ENCODE results near the gene KMT2A. TPM values are rescaled to one million over a fixed set of nuclear protein-coding genes. Genes with fewer than 3 reads are reported as not detected.

KMT2A gene
- total and polyA plus RNA-seq, 10 of the 15 experiments (the other 5 are each of a cell fraction or from before 2014, with no cell fraction given), result 6.1 to 56.9 (median 25.4) TPM

GRCh38 chr11:118418766-118419165 lies 17.5 kb upstream of the KMT2A start:
- no peak for ATAC-seq
- POLR2A ChIA-PET, result interaction anchor here (1.1 kb wide), 1 partner anchor 10 kb away, joined by 3 read pairs; no protein-coding TSS in a partner anchor

More at GRCh38 chr11:118418766-118419165, 17.5 kb upstream of the KMT2A start:
- Histone ChIP-seq H3K27ac (ENCODE audit: control insufficient read depth, insufficient read depth) (no peak overlapping the region), H3K4me1 (ENCODE audit: control insufficient read depth, insufficient read depth, low read length) (no peaks in the 10 kb centered on the region), H4K20me1 (ENCODE audit: control insufficient read depth, insufficient read depth) (no peaks in the 10 kb centered on the region), H2AFZ (ENCODE audit: control insufficient read depth, low read depth, low read length) (no peak overlapping the region), H3K4me2 (ENCODE audit: control insufficient read depth, insufficient read depth) (no peak overlapping the region), H3K4me3 (no peak overlapping the region), H3K36me3 (ENCODE audit: control insufficient read depth in 2 of 2, insufficient read depth in 2 of 2, low read length in 1 of 2) (no peaks in the 10 kb centered on the region), H3K27me3 (replicated peaks in 1 of 2; ENCODE audit: control insufficient read depth in 2 of 2, insufficient read depth in 2 of 2, low read length in 1 of 2) (no peaks in the 10 kb centered on the region), H3K9me3 (replicated peaks; ENCODE audit: control insufficient read depth, insufficient read depth, low read length) (no peaks in the 10 kb centered on the region; the same call in 2 of the 3 replicates), H3K79me2 (ENCODE audit: control insufficient read depth, insufficient read depth, low read length) (no peaks in the 10 kb centered on the region), H3K9ac (ENCODE audit: control insufficient read depth, insufficient read depth, low read length) (no peak overlapping the region)
- intact Hi-C loops (cut with micrococcal nuclease; ENCODE audit: unreplicated experiment), result no loop called here
- WGBS (ENCODE audit: insufficient coverage, insufficient replicate concordance, low lambda C conversion rate, missing lambda C conversion rate), result 92% methylated on average over 5 of the region's 5 CpGs
- RAD21 ChIA-PET (ENCODE audit: unreplicated experiment), result no interaction called here
- TF ChIP-seq, protein P1, sequence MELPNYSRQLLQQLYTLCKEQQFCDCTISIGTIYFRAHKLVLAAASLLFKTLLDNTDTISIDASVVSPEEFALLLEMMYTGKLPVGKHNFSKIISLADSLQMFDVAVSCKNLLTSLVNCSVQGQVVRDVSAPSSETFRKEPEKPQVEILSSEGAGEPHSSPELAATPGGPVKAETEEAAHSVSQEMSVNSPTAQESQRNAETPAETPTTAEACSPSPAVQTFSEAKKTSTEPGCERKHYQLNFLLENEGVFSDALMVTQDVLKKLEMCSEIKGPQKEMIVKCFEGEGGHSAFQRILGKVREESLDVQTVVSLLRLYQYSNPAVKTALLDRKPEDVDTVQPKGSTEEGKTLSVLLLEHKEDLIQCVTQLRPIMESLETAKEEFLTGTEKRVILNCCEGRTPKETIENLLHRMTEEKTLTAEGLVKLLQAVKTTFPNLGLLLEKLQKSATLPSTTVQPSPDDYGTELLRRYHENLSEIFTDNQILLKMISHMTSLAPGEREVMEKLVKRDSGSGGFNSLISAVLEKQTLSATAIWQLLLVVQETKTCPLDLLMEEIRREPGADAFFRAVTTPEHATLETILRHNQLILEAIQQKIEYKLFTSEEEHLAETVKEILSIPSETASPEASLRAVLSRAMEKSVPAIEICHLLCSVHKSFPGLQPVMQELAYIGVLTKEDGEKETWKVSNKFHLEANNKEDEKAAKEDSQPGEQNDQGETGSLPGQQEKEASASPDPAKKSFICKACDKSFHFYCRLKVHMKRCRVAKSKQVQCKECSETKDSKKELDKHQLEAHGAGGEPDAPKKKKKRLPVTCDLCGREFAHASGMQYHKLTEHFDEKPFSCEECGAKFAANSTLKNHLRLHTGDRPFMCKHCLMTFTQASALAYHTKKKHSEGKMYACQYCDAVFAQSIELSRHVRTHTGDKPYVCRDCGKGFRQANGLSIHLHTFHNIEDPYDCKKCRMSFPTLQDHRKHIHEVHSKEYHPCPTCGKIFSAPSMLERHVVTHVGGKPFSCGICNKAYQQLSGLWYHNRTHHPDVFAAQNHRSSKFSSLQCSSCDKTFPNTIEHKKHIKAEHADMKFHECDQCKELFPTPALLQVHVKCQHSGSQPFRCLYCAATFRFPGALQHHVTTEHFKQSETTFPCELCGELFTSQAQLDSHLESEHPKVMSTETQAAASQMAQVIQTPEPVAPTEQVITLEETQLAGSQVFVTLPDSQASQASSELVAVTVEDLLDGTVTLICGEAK (IDR thresholded peaks at IDR 0.05; ENCODE audit: borderline replicate concordance), result no peak
- TF ChIP-seq ATF3 (IDR thresholded peaks at IDR 0.05; ENCODE audit: borderline replicate concordance, extremely low read depth, low read depth, low read length) (no peak), E4F1 (IDR thresholded peaks at IDR 0.05; ENCODE audit: borderline replicate concordance, partially characterized antibody) (no peak), RBBP5 (conservative IDR thresholded peaks at IDR 0.05) (no peak), WRNIP1 (IDR thresholded peaks at IDR 0.05; ENCODE audit: borderline replicate concordance, low read depth, low read length) (no peak)
- TF ChIP-seq, protein P2, sequence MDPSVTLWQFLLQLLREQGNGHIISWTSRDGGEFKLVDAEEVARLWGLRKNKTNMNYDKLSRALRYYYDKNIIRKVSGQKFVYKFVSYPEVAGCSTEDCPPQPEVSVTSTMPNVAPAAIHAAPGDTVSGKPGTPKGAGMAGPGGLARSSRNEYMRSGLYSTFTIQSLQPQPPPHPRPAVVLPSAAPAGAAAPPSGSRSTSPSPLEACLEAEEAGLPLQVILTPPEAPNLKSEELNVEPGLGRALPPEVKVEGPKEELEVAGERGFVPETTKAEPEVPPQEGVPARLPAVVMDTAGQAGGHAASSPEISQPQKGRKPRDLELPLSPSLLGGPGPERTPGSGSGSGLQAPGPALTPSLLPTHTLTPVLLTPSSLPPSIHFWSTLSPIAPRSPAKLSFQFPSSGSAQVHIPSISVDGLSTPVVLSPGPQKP (IDR thresholded peaks at IDR 0.05; ENCODE audit: low read depth, low read length), result no peak
- FAIRE-seq (no peak), DNase-seq (ENCODE audit: low read depth, low spot score) (no peak)
- SMC1A ChIA-PET (ENCODE audit: uncharacterized antibody, unreplicated experiment), result interaction anchor here (0.5 to 1.5 kb wide), 5 partner anchors 12 to 221 kb away, joined by 3 to 4 read pairs (median 3); no protein-coding TSS in a partner anchor
- CTCF ChIA-PET, result interaction anchor here (1.0 to 1.7 kb wide), 2 partner anchors 12 kb away, joined by 3 to 5 read pairs; no protein-coding TSS in a partner anchor
- BruUV-seq (replicated peaks), result no TSS peak
- in situ Hi-C loops (cut with MboI), result no loop called here
